Measurements from ENCODE around the gene SMARCAD1. TPM values are rescaled to one million over a fixed set of nuclear protein-coding genes. Genes with fewer than 3 reads are reported as not detected.

The SMARCAD1 gene
- total RNA-seq, 1 donor from 2014 or later: 36.0 TPM

GRCh38 chr4:94278781-94279180 lies 71.1 kb downstream of the SMARCAD1 start:
- Mint-ChIP-seq H3K27ac (ENCODE audit: unreplicated experiment) (no peak overlapping the region), H3K36me3 (ENCODE audit: low read depth, unreplicated experiment) (no peaks in the 10 kb centered on the region), H3K9me3 (ENCODE audit: unreplicated experiment) (no peaks in the 10 kb centered on the region), H3K27me3 (ENCODE audit: low read depth, unreplicated experiment) (no peaks in the 10 kb centered on the region), H3K4me3 (ENCODE audit: unreplicated experiment) (no peak overlapping the region), H3K4me1 (ENCODE audit: low read depth, unreplicated experiment) (no peaks in the 10 kb centered on the region)
- Histone ChIP-seq H3K9ac (ENCODE audit: low read length) (no peak overlapping the region), H3K36me3 (ENCODE audit: insufficient read depth, low read length) (peaks cover 56% of the 10 kb centered on the region), H3K27ac (ENCODE audit: low read depth, low read length) (no peak overlapping the region), H3K27me3 (ENCODE audit: insufficient read depth, low read length) (no peaks in the 10 kb centered on the region), H2AFZ (ENCODE audit: low read depth, low read length) (no peak overlapping the region), H3K4me1 (ENCODE audit: insufficient read depth, low read length) (peaks cover 4% of the 10 kb centered on the region), H4K20me1 (ENCODE audit: insufficient read depth, low read length) (no peaks in the 10 kb centered on the region), H3K4me3 (ENCODE audit: insufficient read depth, low read depth, low read length) (no peak overlapping the region), H3K9me3 (ENCODE audit: insufficient read depth, low read depth, low read length) (no peaks in the 10 kb centered on the region), H3K4me2 (ENCODE audit: low read length) (no peak overlapping the region), H3K79me2 (ENCODE audit: insufficient read depth, low read length) (no peaks in the 10 kb centered on the region)
- DNase-seq (ENCODE audit: low read depth) (no peak), FAIRE-seq (no peak)
- TF ChIP-seq CTCF (IDR thresholded peaks at IDR 0.05; ENCODE audit: insufficient read depth, low read depth, low read length) (no peak), EZH2 (IDR thresholded peaks at IDR 0.05; ENCODE audit: insufficient read depth, low read length) (no peak)

GRCh38 chr4:94284889-94285288 lies 77.2 kb downstream of the SMARCAD1 start:
- Histone ChIP-seq H4K20me1 (ENCODE audit: insufficient read depth, low read length) (no peaks in the 10 kb centered on the region), H3K9me3 (ENCODE audit: insufficient read depth, low read depth, low read length) (no peaks in the 10 kb centered on the region), H3K79me2 (ENCODE audit: insufficient read depth, low read length) (no peaks in the 10 kb centered on the region), H3K4me2 (ENCODE audit: low read length) (no peak overlapping the region), H3K4me1 (ENCODE audit: insufficient read depth, low read length) (no peaks in the 10 kb centered on the region), H2AFZ (ENCODE audit: low read depth, low read length) (no peak overlapping the region), H3K36me3 (ENCODE audit: insufficient read depth, low read length) (peaks cover 50% of the 10 kb centered on the region), H3K4me3 (ENCODE audit: insufficient read depth, low read depth, low read length) (no peak overlapping the region), H3K27me3 (ENCODE audit: insufficient read depth, low read length) (no peaks in the 10 kb centered on the region), H3K9ac (ENCODE audit: low read length) (no peak overlapping the region), H3K27ac (ENCODE audit: low read depth, low read length) (no peak overlapping the region)
- FAIRE-seq (no peak), DNase-seq (ENCODE audit: low read depth) (no peak)
- Mint-ChIP-seq H3K9me3 (ENCODE audit: unreplicated experiment) (no peaks in the 10 kb centered on the region), H3K4me3 (ENCODE audit: unreplicated experiment) (no peak overlapping the region), H3K36me3 (ENCODE audit: low read depth, unreplicated experiment) (peaks cover 2% of the 10 kb centered on the region), H3K4me1 (ENCODE audit: low read depth, unreplicated experiment) (no peaks in the 10 kb centered on the region), H3K27me3 (ENCODE audit: low read depth, unreplicated experiment) (no peaks in the 10 kb centered on the region), H3K27ac (ENCODE audit: unreplicated experiment) (no peak overlapping the region)
- TF ChIP-seq EZH2 (IDR thresholded peaks at IDR 0.05; ENCODE audit: insufficient read depth, low read length) (no peak), CTCF (IDR thresholded peaks at IDR 0.05; ENCODE audit: insufficient read depth, low read depth, low read length) (no peak)

- Histone ChIP-seq H3K4me3 (ENCODE audit: insufficient read depth, low read depth, low read length) (no peak overlapping the region), H2AFZ (ENCODE audit: low read depth, low read length) (no peak overlapping the region), H3K27me3 (ENCODE audit: insufficient read depth, low read length) (no peaks in the 10 kb centered on the region), H4K20me1 (ENCODE audit: insufficient read depth, low read length) (no peaks in the 10 kb centered on the region), H3K9ac (ENCODE audit: low read length) (no peak overlapping the region), H3K9me3 (ENCODE audit: insufficient read depth, low read depth, low read length) (no peaks in the 10 kb centered on the region), H3K4me2 (ENCODE audit: low read length) (no peak overlapping the region), H3K27ac (ENCODE audit: low read depth, low read length) (no peak overlapping the region), H3K36me3 (ENCODE audit: insufficient read depth, low read length) (peaks cover 47% of the 10 kb centered on the region), H3K79me2 (ENCODE audit: insufficient read depth, low read length) (no peaks in the 10 kb centered on the region), H3K4me1 (ENCODE audit: insufficient read depth, low read length) (no peaks in the 10 kb centered on the region)
- Mint-ChIP-seq H3K27ac (ENCODE audit: unreplicated experiment) (no peak overlapping the region), H3K9me3 (ENCODE audit: unreplicated experiment) (no peaks in the 10 kb centered on the region), H3K4me3 (ENCODE audit: unreplicated experiment) (no peak overlapping the region), H3K4me1 (ENCODE audit: low read depth, unreplicated experiment) (no peaks in the 10 kb centered on the region), H3K27me3 (ENCODE audit: low read depth, unreplicated experiment) (no peaks in the 10 kb centered on the region), H3K36me3 (ENCODE audit: low read depth, unreplicated experiment) (peaks cover 2% of the 10 kb centered on the region)
- TF ChIP-seq EZH2 (IDR thresholded peaks at IDR 0.05; ENCODE audit: insufficient read depth, low read length) (no peak), CTCF (IDR thresholded peaks at IDR 0.05; ENCODE audit: insufficient read depth, low read depth, low read length) (no peak)
- no peak for FAIRE-seq
- DNase-seq (ENCODE audit: low read depth): no peak
Observed at GRCh38 chr4:94285666-94286065, 78.0 kb downstream of the SMARCAD1 start.
